Astrocyte (in vitro differentiated cells and primary cell): ENCODE measurements around the gene TENT4B. TPM values are rescaled to one million over a fixed set of nuclear protein-coding genes. Genes with fewer than 3 reads are reported as not detected.

ENCODE experiments used
- DNase-seq: peaks from one replicate; pipeline ENCODE4 v3.0.0-alpha.2; 2010; ENCODE audit warnings: low read depth
- FAIRE-seq: peaks from 2 replicates; lab custom pipeline; 2011; peaks lifted over from hg19 to GRCh38; lab: Jason Lieb, UNC
- H2AFZ ChIP-seq: 2 replicates; pipeline ENCODE4 v1.6.0; 2012; ENCODE audit warnings: low read depth, low read length, inconsistent platforms
- H3K27ac ChIP-seq: 2 replicates; pipeline ENCODE4 v1.5.1; 2011; ENCODE audit warnings: low read depth, low read length, inconsistent platforms
- H3K27me3 ChIP-seq: 2 replicates; pipeline ENCODE4 v1.6.0; 2011; ENCODE audit warnings: low read length, inconsistent platforms; ENCODE audit not compliant: insufficient read depth
- H3K36me3 ChIP-seq: 2 replicates; pipeline ENCODE4 v1.5.1; 2011; ENCODE audit warnings: low read length, inconsistent platforms; ENCODE audit not compliant: insufficient read depth
- H3K4me1 ChIP-seq: 2 replicates; pipeline ENCODE4 v1.5.1; 2011; ENCODE audit warnings: low read length, inconsistent platforms; ENCODE audit not compliant: insufficient read depth
- H3K4me2 ChIP-seq: 2 replicates; pipeline ENCODE4 v1.6.0; 2012; ENCODE audit warnings: low read length, inconsistent platforms
- H3K4me3 ChIP-seq: 2 replicates; pipeline ENCODE4 v1.5.1; 2011; ENCODE audit warnings: low read depth, mild to moderate bottlenecking, low read length, inconsistent platforms; ENCODE audit not compliant: insufficient read depth
- H3K79me2 ChIP-seq: 2 replicates; pipeline ENCODE4 v1.6.0; 2012; ENCODE audit warnings: mild to moderate bottlenecking, low read length, inconsistent platforms; ENCODE audit not compliant: insufficient read depth
- H3K9ac ChIP-seq: 2 replicates; pipeline ENCODE4 v1.6.0; 2012; ENCODE audit warnings: mild to moderate bottlenecking, low read length, inconsistent platforms
- H3K9me3 ChIP-seq: 2 replicates; pipeline ENCODE4 v1.5.1; 2012; ENCODE audit warnings: low read depth, mild to moderate bottlenecking, low read length, inconsistent platforms; ENCODE audit not compliant: insufficient read depth
- H4K20me1 ChIP-seq: 2 replicates; pipeline ENCODE4 v1.6.0; 2012; ENCODE audit warnings: low read length, inconsistent platforms; ENCODE audit not compliant: insufficient read depth
- H3K27ac Mint-ChIP-seq: one replicate; pipeline ENCODE4 v1.8.0; 2021; ENCODE audit warnings: mild to moderate bottlenecking, mixed read lengths; ENCODE audit not compliant: unreplicated experiment
- H3K27me3 Mint-ChIP-seq: one replicate; pipeline ENCODE4 v1.8.0; 2021; ENCODE audit warnings: low read depth, mixed read lengths; ENCODE audit not compliant: unreplicated experiment
- H3K36me3 Mint-ChIP-seq: one replicate; pipeline ENCODE4 v1.8.0; 2021; ENCODE audit warnings: low read depth, mixed read lengths; ENCODE audit not compliant: unreplicated experiment
- H3K4me1 Mint-ChIP-seq: one replicate; pipeline ENCODE4 v1.8.0; 2021; ENCODE audit warnings: low read depth, mixed read lengths; ENCODE audit not compliant: unreplicated experiment
- H3K4me3 Mint-ChIP-seq: one replicate; pipeline ENCODE4 v1.8.0; 2021; ENCODE audit warnings: mild to moderate bottlenecking, moderate library complexity, mixed read lengths; ENCODE audit not compliant: unreplicated experiment
- H3K9me3 Mint-ChIP-seq: one replicate; pipeline ENCODE4 v1.8.0; 2021; ENCODE audit warnings: mild to moderate bottlenecking, mixed read lengths; ENCODE audit not compliant: unreplicated experiment
- EZH2 ChIP-seq: IDR thresholded peaks from 2 replicates; pipeline ENCODE4 v1.6.1; 2012; ENCODE audit warnings: mild to moderate bottlenecking, low read length, inconsistent platforms; ENCODE audit not compliant: insufficient read depth
- total RNA-seq: library from RNA; stranded (reverse); gene quantifications from 2 replicates; pipeline ENCODE4 v1.2.1, GENCODE V29; 2021
- TF ChIP-seq, protein P1 (sequence below): IDR thresholded peaks from 2 replicates; pipeline ENCODE4 v1.5.1; 2011; ENCODE audit warnings: low read depth, mild to moderate bottlenecking, inconsistent platforms, low read length, moderate library complexity; ENCODE audit not compliant: insufficient read depth

The TENT4B gene
- total RNA-seq, 1 donor from 2014 or later: 17.0 TPM

DNA sequence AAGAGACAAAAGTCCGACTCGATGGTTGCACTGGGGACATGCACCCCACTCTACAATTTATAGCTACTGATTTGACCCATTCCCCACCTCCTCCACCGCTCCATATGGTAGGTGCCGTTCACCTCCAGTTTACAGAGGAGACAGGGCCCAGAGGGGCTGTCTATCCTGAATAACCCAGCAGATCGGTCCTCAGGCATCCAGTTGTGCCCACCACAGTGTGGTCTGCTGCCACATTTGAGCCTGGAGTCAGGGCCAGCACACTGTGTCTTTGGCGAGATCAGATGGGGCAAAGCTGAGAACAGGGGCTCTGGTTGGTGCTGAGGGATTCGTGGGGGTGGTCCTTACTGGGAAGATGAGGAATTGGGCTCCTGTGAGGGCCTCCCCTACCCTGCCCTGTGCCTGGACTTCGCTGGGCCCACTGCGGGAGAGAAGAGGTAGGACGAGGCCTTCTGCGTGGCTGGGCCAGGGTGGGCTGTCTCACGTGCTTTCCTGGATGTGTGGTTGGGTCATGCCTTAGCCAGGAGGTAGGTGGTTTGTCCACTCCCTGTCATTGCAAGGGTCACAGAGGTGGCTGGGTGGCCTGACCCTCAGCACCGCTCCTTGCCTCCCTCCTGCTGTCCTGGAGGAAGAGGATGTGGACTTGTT, 116.1 kb downstream of the TENT4B start:
- Histone ChIP-seq H3K27ac (no peak overlapping the region), H3K36me3 (no peaks in the 10 kb centered on the region), H3K9ac (no peak overlapping the region), H3K4me1 (peaks cover 21% of the 10 kb centered on the region), H3K4me3 (no peak overlapping the region), H3K79me2 (peaks cover 27% of the 10 kb centered on the region), H3K4me2 (no peak overlapping the region), H4K20me1 (peaks cover 20% of the 10 kb centered on the region), H3K27me3 (no peaks in the 10 kb centered on the region), H2AFZ (no peak overlapping the region), H3K9me3 (no peaks in the 10 kb centered on the region)
- TF ChIP-seq, protein P1, sequence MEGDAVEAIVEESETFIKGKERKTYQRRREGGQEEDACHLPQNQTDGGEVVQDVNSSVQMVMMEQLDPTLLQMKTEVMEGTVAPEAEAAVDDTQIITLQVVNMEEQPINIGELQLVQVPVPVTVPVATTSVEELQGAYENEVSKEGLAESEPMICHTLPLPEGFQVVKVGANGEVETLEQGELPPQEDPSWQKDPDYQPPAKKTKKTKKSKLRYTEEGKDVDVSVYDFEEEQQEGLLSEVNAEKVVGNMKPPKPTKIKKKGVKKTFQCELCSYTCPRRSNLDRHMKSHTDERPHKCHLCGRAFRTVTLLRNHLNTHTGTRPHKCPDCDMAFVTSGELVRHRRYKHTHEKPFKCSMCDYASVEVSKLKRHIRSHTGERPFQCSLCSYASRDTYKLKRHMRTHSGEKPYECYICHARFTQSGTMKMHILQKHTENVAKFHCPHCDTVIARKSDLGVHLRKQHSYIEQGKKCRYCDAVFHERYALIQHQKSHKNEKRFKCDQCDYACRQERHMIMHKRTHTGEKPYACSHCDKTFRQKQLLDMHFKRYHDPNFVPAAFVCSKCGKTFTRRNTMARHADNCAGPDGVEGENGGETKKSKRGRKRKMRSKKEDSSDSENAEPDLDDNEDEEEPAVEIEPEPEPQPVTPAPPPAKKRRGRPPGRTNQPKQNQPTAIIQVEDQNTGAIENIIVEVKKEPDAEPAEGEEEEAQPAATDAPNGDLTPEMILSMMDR: no peak
- no peak for TF ChIP-seq EZH2
- H3K27me3 Mint-ChIP-seq: no peaks in the 10 kb centered on the region
- H3K9me3 Mint-ChIP-seq: no peaks in the 10 kb centered on the region
- H3K4me1 Mint-ChIP-seq: peaks cover 16% of the 10 kb centered on the region
- no peak overlapping the region for H3K27ac Mint-ChIP-seq
- peaks cover 2% of the 10 kb centered on the region for H3K36me3 Mint-ChIP-seq
- FAIRE-seq (no peak), DNase-seq (no peak)
- H3K4me3 Mint-ChIP-seq: no peak overlapping the region

DNA sequence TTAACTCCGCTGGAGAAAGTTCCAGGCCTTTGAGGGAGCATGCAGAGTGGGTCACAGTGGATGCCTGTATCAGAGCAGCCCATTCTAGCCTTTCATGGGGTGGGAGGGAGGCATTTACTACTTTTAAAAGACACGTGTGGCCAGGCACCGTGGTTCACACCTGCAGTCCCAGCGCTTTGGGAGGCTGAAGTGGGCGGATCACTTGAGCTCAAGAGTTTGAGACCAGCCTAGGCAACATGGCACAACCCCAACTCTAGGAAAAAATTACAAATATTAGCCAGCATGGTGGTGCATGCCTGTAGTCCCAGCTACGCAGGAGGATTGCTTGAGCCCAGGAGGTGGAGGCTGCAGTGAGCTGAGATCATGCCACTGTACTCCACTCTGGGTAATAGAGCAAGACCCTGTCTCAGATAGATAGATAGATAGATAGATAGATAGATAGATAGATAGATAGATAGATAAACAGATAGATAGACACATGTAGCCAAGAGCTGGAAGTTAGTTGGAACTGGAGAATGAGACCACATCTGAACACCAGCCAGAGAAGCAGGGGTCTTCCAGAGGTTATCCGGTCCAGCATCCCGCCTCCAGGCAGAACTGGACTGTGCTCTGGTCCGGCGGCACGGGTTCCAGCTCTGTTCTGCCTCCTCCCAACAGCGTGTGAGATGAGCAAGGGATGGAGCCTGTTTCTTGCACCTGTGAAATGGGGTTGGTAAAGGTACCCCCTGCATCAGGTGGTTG, 116.8 kb downstream of the TENT4B start:
- H3K4me2 ChIP-seq: no peak overlapping the region
- H3K4me3 Mint-ChIP-seq: no peak overlapping the region
- no peaks in the 10 kb centered on the region for H3K36me3 Mint-ChIP-seq
- H3K4me3 ChIP-seq: no peak overlapping the region
- H3K27ac Mint-ChIP-seq: no peak overlapping the region
- no peak overlapping the region for H3K9ac ChIP-seq
- H3K27me3 ChIP-seq: no peaks in the 10 kb centered on the region
- H3K9me3 Mint-ChIP-seq: no peaks in the 10 kb centered on the region
- H3K36me3 ChIP-seq: no peaks in the 10 kb centered on the region
- H3K27me3 Mint-ChIP-seq: no peaks in the 10 kb centered on the region
- peaks cover 25% of the 10 kb centered on the region for H4K20me1 ChIP-seq
- H3K4me1 ChIP-seq: peaks cover 21% of the 10 kb centered on the region
- no peak for FAIRE-seq
- peaks cover 12% of the 10 kb centered on the region for H3K4me1 Mint-ChIP-seq
- H3K9me3 ChIP-seq: no peaks in the 10 kb centered on the region
- H3K79me2 ChIP-seq: peaks cover 27% of the 10 kb centered on the region
- H2AFZ ChIP-seq: no peak overlapping the region
- no peak for DNase-seq
- TF ChIP-seq, protein P1: no peak
- no peak for TF ChIP-seq EZH2
- no peak overlapping the region for H3K27ac ChIP-seq
